WERI-Rb-1 (cell line): ENCODE measurements around the gene TEAD1.

Experiments
- DNase-seq: peaks from one replicate; pipeline ENCODE4 v3.0.0-alpha.2; 2020
- H3K27ac ChIP-seq: fragments of 250-450 bp; sonication (Bioruptor Pico); 2 replicates; pipeline ENCODE4 v1.5.1; 2020; ENCODE audit warnings: mild to moderate bottlenecking, moderate library complexity
- H3K27me3 ChIP-seq: fragments of 250-450 bp; sonication (Bioruptor Pico); 2 replicates; pipeline ENCODE4 v1.5.1; 2021; ENCODE audit warnings: mild to moderate bottlenecking, low read depth, moderate library complexity; ENCODE audit not compliant: insufficient read depth, severe bottlenecking
- H3K36me3 ChIP-seq: fragments of 250-450 bp; sonication (Bioruptor Pico); 2 replicates; pipeline ENCODE4 v1.5.1; 2020; ENCODE audit warnings: mild to moderate bottlenecking, moderate library complexity
- H3K4me3 ChIP-seq: 2 replicates; pipeline ENCODE4 v1.5.1; 2011; ENCODE audit warnings: low read depth, mild to moderate bottlenecking, control low read depth, low read length
- H3K9me3 ChIP-seq: fragments of 250-450 bp; sonication (Bioruptor Pico); 2 replicates; pipeline ENCODE4 v1.5.1; 2021; ENCODE audit warnings: mild to moderate bottlenecking, moderate library complexity; ENCODE audit not compliant: severe bottlenecking
- CTCF ChIP-seq: IDR thresholded peaks from 2 replicates; pipeline ENCODE4 v1.5.1; 2011; ENCODE audit warnings: low read depth, mild to moderate bottlenecking, control low read depth, inconsistent platforms, low read length

Gene TEAD1

GRCh38 chr11:12840871-12841660, 166.8 kb downstream of the TEAD1 start:
- no peak for TF ChIP-seq CTCF
- peak; percentile 70 for DNase-seq
- no peak overlapping the region for H3K4me3 ChIP-seq
- H3K9me3 ChIP-seq: no peaks in the 10 kb centered on the region
- no peaks in the 10 kb centered on the region for H3K36me3 ChIP-seq
- H3K27me3 ChIP-seq: no peaks in the 10 kb centered on the region
- peak overlapping the region; percentile 90 for H3K27ac ChIP-seq

- Histone ChIP-seq H3K27me3 (no peaks in the 10 kb centered on the region), H3K36me3 (no peaks in the 10 kb centered on the region), H3K9me3 (no peaks in the 10 kb centered on the region), H3K27ac (peak overlapping the region; percentile 90), H3K4me3 (no peak overlapping the region; the same call in 1 of the 2 replicates)
- no peak for TF ChIP-seq CTCF
- peak; percentile 56 for DNase-seq
These were observed 167.9 kb downstream of the TEAD1 start for GRCh38 chr11:12841946-12842630.

- Histone ChIP-seq H3K36me3 (no peaks in the 10 kb centered on the region), H3K9me3 (no peaks in the 10 kb centered on the region), H3K27ac (peak overlapping the region; percentile 90), H3K4me3 (no peak overlapping the region), H3K27me3 (no peaks in the 10 kb centered on the region)
- TF ChIP-seq CTCF: no peak
- DNase-seq: peak; percentile 66
These were observed 168.9 kb downstream of the TEAD1 start for GRCh38 chr11:12842933-12843636.

GRCh38 chr11:12845163-12845562, 170.9 kb downstream of the TEAD1 start:
- TF ChIP-seq CTCF: no peak
- DNase-seq: peak; percentile 34
- H3K4me3 ChIP-seq: no peak overlapping the region
- H3K9me3 ChIP-seq: no peaks in the 10 kb centered on the region
- no peaks in the 10 kb centered on the region for H3K27me3 ChIP-seq
- no peaks in the 10 kb centered on the region for H3K36me3 ChIP-seq
- peak overlapping the region; percentile 90 for H3K27ac ChIP-seq

GRCh38 chr11:12845739-12846358, 171.6 kb downstream of the TEAD1 start:
- no peak for TF ChIP-seq CTCF
- Histone ChIP-seq H3K27ac (peak overlapping the region; percentile 90), H3K4me3 (0 out of 2 replicates have a peak overlapping the region, but pooled peaks have one; percentile 11), H3K9me3 (no peaks in the 10 kb centered on the region), H3K27me3 (no peaks in the 10 kb centered on the region), H3K36me3 (no peaks in the 10 kb centered on the region)
- DNase-seq: peak; percentile 74
